Measurements from ENCODE around the gene SMARCA1. TPM values are rescaled to one million over a fixed set of nuclear protein-coding genes. Genes with fewer than 3 reads are reported as not detected.

SMARCA1 gene
- total and polyA plus RNA-seq, 2 of the 4 experiments (the other 2 are of a cell fraction): 31.0 to 32.8 TPM

DNA sequence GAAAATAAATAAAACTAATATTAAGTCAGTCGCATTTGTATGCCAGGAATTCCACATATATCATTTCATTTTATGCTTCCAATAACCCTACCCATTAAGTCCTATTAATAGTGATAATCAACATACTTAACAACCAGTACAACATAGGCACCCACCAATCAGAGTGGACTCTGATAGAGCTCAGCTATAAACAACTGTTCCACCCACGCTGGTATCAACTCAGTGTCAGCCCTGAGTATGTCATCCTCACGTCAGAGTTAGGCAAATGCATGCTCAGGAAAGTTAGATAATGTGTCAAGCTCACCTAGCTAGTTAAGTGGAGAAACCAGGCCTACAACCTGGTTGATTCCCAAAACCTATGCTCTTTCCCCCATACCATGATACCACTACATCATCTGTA lies 89.3 kb downstream of the SMARCA1 start:
- Histone ChIP-seq H3K56ac (ENCODE audit: extremely low read depth, insufficient read depth, low read length) (no peak overlapping the region), H3K23ac (ENCODE audit: low read depth, low read length) (no peak overlapping the region), H3K18ac (ENCODE audit: low read depth, low read length) (no peak overlapping the region), H3K9ac (ENCODE audit: low read depth, low read length) (no peak overlapping the region), H4K20me1 (ENCODE audit: insufficient read depth, low read length) (no peaks in the 10 kb centered on the region), H3K4me1 (ENCODE audit: control insufficient read depth, insufficient read depth, low read length) (no peaks in the 10 kb centered on the region), H2AFZ (replicated peaks; ENCODE audit: low read length, poor library complexity) (no peak overlapping the region), H2BK20ac (ENCODE audit: low read depth, low read length) (no peak overlapping the region), H2AK5ac (ENCODE audit: low read depth, low read length) (no peak overlapping the region), H4K8ac (ENCODE audit: low read depth in 2 of 2, low read length in 2 of 2) (no peak overlapping the region), H3K14ac (replicated peaks; ENCODE audit: low read depth, low read length) (no peak overlapping the region), H3K9me1 (ENCODE audit: insufficient read depth, low read length) (no peaks in the 10 kb centered on the region), H4K91ac (ENCODE audit: insufficient read depth, low read depth, low read length) (no peak overlapping the region), H3K27me3 (ENCODE audit: control insufficient read depth, insufficient read depth, low read length) (no peaks in the 10 kb centered on the region), H3K4me2 (ENCODE audit: low read depth, low read length) (no peak overlapping the region), H3K36me3 (ENCODE audit: control insufficient read depth, insufficient read depth, low read length) (0 out of 2 replicates have a peak, but pooled peaks cover 2% of the 10 kb centered on the region), H3K4ac (ENCODE audit: low read depth, low read length) (no peak overlapping the region), H3K27ac (ENCODE audit: insufficient read depth, low read length) (no peak overlapping the region), H4K5ac (ENCODE audit: low read depth, low read length) (no peak overlapping the region), H2BK5ac (ENCODE audit: low read depth, low read length, poor library complexity, severe bottlenecking) (no peak overlapping the region), H3K9me3 (ENCODE audit: control insufficient read depth, insufficient read depth, low read length) (no peaks in the 10 kb centered on the region), H3K4me3 (ENCODE audit: insufficient read depth, low read depth, low read length) (no peak overlapping the region), H2AK9ac (replicated peaks; ENCODE audit: low read depth, low read length, poor library complexity) (no peak overlapping the region), H2BK120ac (ENCODE audit: low read depth, low read length) (no peak overlapping the region), H2BK15ac (ENCODE audit: low read depth, low read length) (no peak overlapping the region), H3K79me1 (ENCODE audit: low read depth in 1 of 2, low read length in 2 of 2) (no peaks in the 10 kb centered on the region)
- BruUV-seq (replicated peaks): no TSS peak
- CTCF ChIA-PET: no interaction called here
- POLR2A ChIA-PET (ENCODE audit: unreplicated experiment): no interaction called here
- dilution Hi-C loops (cut with HindIII; ENCODE audit: low sequenced_read_pairs, unreplicated experiment): no loop called here
- in situ Hi-C loops (cut with MboI; ENCODE audit: low sequenced_read_pairs): no loop called here
- ATAC-seq (ENCODE audit: low read depth): no peak
- no CpG with 5 or more reads among the region's 3 CpGs for WGBS, 2 experiments (ENCODE audit: extremely low coverage in 2 of 2, insufficient read length in 1 of 2)
- intact Hi-C loops (cut with micrococcal nuclease): no loop called here
- no peak for DNase-seq
- no peak for TF ChIP-seq MAZ (IDR thresholded peaks at IDR 0.05; ENCODE audit: borderline replicate concordance, low read depth, low read length)
- TF ChIP-seq BHLHE40 (IDR thresholded peaks at IDR 0.05; ENCODE audit: low read depth, low read length): no peak
- no peak for TF ChIP-seq FOS (IDR thresholded peaks at IDR 0.05; ENCODE audit: low read depth, low read length)
- TF ChIP-seq CEBPB (IDR thresholded peaks at IDR 0.05; ENCODE audit: low read depth, low read length): no peak
- TF ChIP-seq, protein P1, sequence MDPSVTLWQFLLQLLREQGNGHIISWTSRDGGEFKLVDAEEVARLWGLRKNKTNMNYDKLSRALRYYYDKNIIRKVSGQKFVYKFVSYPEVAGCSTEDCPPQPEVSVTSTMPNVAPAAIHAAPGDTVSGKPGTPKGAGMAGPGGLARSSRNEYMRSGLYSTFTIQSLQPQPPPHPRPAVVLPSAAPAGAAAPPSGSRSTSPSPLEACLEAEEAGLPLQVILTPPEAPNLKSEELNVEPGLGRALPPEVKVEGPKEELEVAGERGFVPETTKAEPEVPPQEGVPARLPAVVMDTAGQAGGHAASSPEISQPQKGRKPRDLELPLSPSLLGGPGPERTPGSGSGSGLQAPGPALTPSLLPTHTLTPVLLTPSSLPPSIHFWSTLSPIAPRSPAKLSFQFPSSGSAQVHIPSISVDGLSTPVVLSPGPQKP (IDR thresholded peaks at IDR 0.05; ENCODE audit: borderline replicate concordance, low read depth, low read length): no peak
- TF ChIP-seq RCOR1 (IDR thresholded peaks at IDR 0.05; ENCODE audit: insufficient replicate concordance, low read length): no peak
- no peak for TF ChIP-seq MAFK (IDR thresholded peaks at IDR 0.05; ENCODE audit: low read depth, low read length)
- TF ChIP-seq USF2 (IDR thresholded peaks at IDR 0.05; ENCODE audit: low read depth, low read length): no peak
- no peak for TF ChIP-seq MXI1 (IDR thresholded peaks at IDR 0.05; ENCODE audit: borderline replicate concordance, low read depth, low read length)
- TF ChIP-seq RFX5 (IDR thresholded peaks at IDR 0.05; ENCODE audit: low read depth, low read length): no peak
- TF ChIP-seq SMC3 (IDR thresholded peaks at IDR 0.05; ENCODE audit: low read depth, low read length): no peak
- TF ChIP-seq RAD21 (IDR thresholded peaks at IDR 0.05; ENCODE audit: low read length): no peak
- no peak for TF ChIP-seq POLR2A (IDR thresholded peaks at IDR 0.05; ENCODE audit: low read depth, low read length)
- TF ChIP-seq CHD1 (IDR thresholded peaks at IDR 0.05; ENCODE audit: low read depth, low read length): no peak
- TF ChIP-seq NFE2L2 (IDR thresholded peaks at IDR 0.05; ENCODE audit: low read depth, low read length): no peak
- TF ChIP-seq, protein P2, sequence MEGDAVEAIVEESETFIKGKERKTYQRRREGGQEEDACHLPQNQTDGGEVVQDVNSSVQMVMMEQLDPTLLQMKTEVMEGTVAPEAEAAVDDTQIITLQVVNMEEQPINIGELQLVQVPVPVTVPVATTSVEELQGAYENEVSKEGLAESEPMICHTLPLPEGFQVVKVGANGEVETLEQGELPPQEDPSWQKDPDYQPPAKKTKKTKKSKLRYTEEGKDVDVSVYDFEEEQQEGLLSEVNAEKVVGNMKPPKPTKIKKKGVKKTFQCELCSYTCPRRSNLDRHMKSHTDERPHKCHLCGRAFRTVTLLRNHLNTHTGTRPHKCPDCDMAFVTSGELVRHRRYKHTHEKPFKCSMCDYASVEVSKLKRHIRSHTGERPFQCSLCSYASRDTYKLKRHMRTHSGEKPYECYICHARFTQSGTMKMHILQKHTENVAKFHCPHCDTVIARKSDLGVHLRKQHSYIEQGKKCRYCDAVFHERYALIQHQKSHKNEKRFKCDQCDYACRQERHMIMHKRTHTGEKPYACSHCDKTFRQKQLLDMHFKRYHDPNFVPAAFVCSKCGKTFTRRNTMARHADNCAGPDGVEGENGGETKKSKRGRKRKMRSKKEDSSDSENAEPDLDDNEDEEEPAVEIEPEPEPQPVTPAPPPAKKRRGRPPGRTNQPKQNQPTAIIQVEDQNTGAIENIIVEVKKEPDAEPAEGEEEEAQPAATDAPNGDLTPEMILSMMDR (conservative IDR thresholded peaks at IDR 0.05; ENCODE audit: low read depth, low read length): no peak

All from IMR-90 (cell line).